Nephron (organoid): ENCODE data around the gene CRMP1.
A peak's percentile ranks its signal among the peaks of the same experiment; 100 is the strongest.

Experiments used
- H3K27ac Mint-ChIP-seq, 3 experiments: 2 replicates each; pipeline ENCODE4 v1.8.0; 2020; ENCODE audit warnings: mixed read lengths in 3 of 3, mild to moderate bottlenecking in 2 of 3, moderate library complexity in 1 of 3
- H3K27me3 Mint-ChIP-seq: 2 replicates; pipeline ENCODE4 v1.8.0; 2021; ENCODE audit warnings: low read depth, mild to moderate bottlenecking, moderate library complexity, mixed read lengths
- H3K36me3 Mint-ChIP-seq: 2 replicates; pipeline ENCODE4 v1.8.0; 2020; ENCODE audit warnings: low read depth, mixed read lengths
- H3K4me1 Mint-ChIP-seq: 2 replicates; pipeline ENCODE4 v1.8.0; 2020; ENCODE audit warnings: mixed read lengths
- H3K4me3 Mint-ChIP-seq, 3 experiments: 2 replicates each; pipeline ENCODE4 v1.8.0; 2020; ENCODE audit warnings: mild to moderate bottlenecking in 3 of 3, mixed read lengths in 3 of 3, moderate library complexity in 2 of 3
- H3K9me3 Mint-ChIP-seq: 2 replicates; pipeline ENCODE4 v1.8.0; 2020; ENCODE audit warnings: mixed read lengths
- CTCF ChIP-seq, 3 experiments: fragments of 200-600 bp; sonication (generic); IDR thresholded peaks; one replicate each; pipeline ENCODE4 v1.5.0; 2021; ENCODE audit warnings: antibody characterized with exemption in 3 of 3; ENCODE audit not compliant: unreplicated experiment in 3 of 3

CRMP1 gene

GRCh38 chr4:5927747-5928146, 34.9 kb upstream of the CRMP1 start:
- peaks cover 12% of the 10 kb centered on the region for H3K27me3 Mint-ChIP-seq
- H3K36me3 Mint-ChIP-seq = no peaks in the 10 kb centered on the region
- peaks cover 56% of the 10 kb centered on the region for H3K4me1 Mint-ChIP-seq
- no peaks in the 10 kb centered on the region for H3K9me3 Mint-ChIP-seq
- TF ChIP-seq CTCF (IDR thresholded peaks at IDR 0.05; ENCODE audit: unreplicated experiment in 3 of 3) = no peak
- H3K27ac Mint-ChIP-seq = peak overlapping the region in 1 of 3 experiments; percentile 24
- H3K4me3 Mint-ChIP-seq = no peak overlapping the region

- Mint-ChIP-seq H3K4me3 (no peak overlapping the region), H3K9me3 (no peaks in the 10 kb centered on the region), H3K27me3 (peaks cover 16% of the 10 kb centered on the region), H3K4me1 (peaks cover 56% of the 10 kb centered on the region), H3K36me3 (no peaks in the 10 kb centered on the region), H3K27ac (peak overlapping the region in 1 of 3 experiments; percentile 5)
- TF ChIP-seq CTCF (IDR thresholded peaks at IDR 0.05; ENCODE audit: unreplicated experiment in 3 of 3) = no peak
These were observed 34.2 kb upstream of the CRMP1 start for GRCh38 chr4:5927116-5927515.

- Mint-ChIP-seq H3K36me3 (no peaks in the 10 kb centered on the region), H3K9me3 (no peaks in the 10 kb centered on the region), H3K27ac (peak overlapping the region in 1 of 3 experiments; percentile 5), H3K4me3 (no peak overlapping the region), H3K4me1 (peaks cover 60% of the 10 kb centered on the region), H3K27me3 (peaks cover 19% of the 10 kb centered on the region)
- TF ChIP-seq CTCF (IDR thresholded peaks at IDR 0.05; ENCODE audit: unreplicated experiment in 3 of 3) = no peak
These were observed 33.7 kb upstream of the CRMP1 start for GRCh38 chr4:5926598-5926997.

GRCh38 chr4:5925419-5926200, 32.7 kb upstream of the CRMP1 start:
- Mint-ChIP-seq H3K4me1 (peaks cover 57% of the 10 kb centered on the region), H3K27ac (no peak overlapping the region), H3K27me3 (peaks cover 25% of the 10 kb centered on the region), H3K9me3 (no peaks in the 10 kb centered on the region), H3K36me3 (no peaks in the 10 kb centered on the region), H3K4me3 (no peak overlapping the region)
- no peak for TF ChIP-seq CTCF (IDR thresholded peaks at IDR 0.05; ENCODE audit: unreplicated experiment in 3 of 3)

- no peaks in the 10 kb centered on the region for H3K36me3 Mint-ChIP-seq
- peaks cover 47% of the 10 kb centered on the region for H3K4me1 Mint-ChIP-seq
- H3K27ac Mint-ChIP-seq = no peak overlapping the region
- TF ChIP-seq CTCF (IDR thresholded peaks at IDR 0.05; ENCODE audit: unreplicated experiment in 3 of 3) = no peak
- peaks cover 18% of the 10 kb centered on the region for H3K27me3 Mint-ChIP-seq
- H3K9me3 Mint-ChIP-seq = no peaks in the 10 kb centered on the region
- H3K4me3 Mint-ChIP-seq = no peak overlapping the region
These were observed 31.7 kb upstream of the CRMP1 start for GRCh38 chr4:5924461-5925125.
